ENCODE results near the gene CYB5D1.

GRCh38 chr17:7832431-7832830 lies 25.4 kb upstream of the CYB5D1 start:
- TF ChIP-seq, protein P1, sequence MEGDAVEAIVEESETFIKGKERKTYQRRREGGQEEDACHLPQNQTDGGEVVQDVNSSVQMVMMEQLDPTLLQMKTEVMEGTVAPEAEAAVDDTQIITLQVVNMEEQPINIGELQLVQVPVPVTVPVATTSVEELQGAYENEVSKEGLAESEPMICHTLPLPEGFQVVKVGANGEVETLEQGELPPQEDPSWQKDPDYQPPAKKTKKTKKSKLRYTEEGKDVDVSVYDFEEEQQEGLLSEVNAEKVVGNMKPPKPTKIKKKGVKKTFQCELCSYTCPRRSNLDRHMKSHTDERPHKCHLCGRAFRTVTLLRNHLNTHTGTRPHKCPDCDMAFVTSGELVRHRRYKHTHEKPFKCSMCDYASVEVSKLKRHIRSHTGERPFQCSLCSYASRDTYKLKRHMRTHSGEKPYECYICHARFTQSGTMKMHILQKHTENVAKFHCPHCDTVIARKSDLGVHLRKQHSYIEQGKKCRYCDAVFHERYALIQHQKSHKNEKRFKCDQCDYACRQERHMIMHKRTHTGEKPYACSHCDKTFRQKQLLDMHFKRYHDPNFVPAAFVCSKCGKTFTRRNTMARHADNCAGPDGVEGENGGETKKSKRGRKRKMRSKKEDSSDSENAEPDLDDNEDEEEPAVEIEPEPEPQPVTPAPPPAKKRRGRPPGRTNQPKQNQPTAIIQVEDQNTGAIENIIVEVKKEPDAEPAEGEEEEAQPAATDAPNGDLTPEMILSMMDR (conservative IDR thresholded peaks at IDR 0.05 in 1 of 2, IDR thresholded peaks at IDR 0.05 in 1 of 2; ENCODE audit: low read depth in 1 of 2, low read length in 2 of 2): no peak
- no peak for TF ChIP-seq EZH2 (IDR thresholded peaks at IDR 0.05; ENCODE audit: low read length, missing control alignments)

Measured in fibroblast of lung (primary cell).